Spleen (tissue), 7 donors: ENCODE results near the gene GGCX.

Experiments
- CTCF ChIP-seq, 11 experiments: fragments of 200-600 bp in 7 of 11; fragments of 450-650 bp in 4 of 11; sonication (generic) in 4 of 11; IDR thresholded peaks in 8 of 11; conservative IDR thresholded peaks in 3 of 11; 1 replicate in 7 of 11; 2 replicates in 4 of 11; pipeline versions ENCODE4 v1.4.0 to v1.8.0; 2016 to 2021; ENCODE audit warnings: antibody characterized with exemption in 11 of 11, inconsistent platforms in 4 of 11, mild to moderate bottlenecking in 1 of 11
- POLR2A ChIP-seq, 3 donors: fragments of 450-650 bp; IDR thresholded peaks; one replicate each; pipeline ENCODE4 v1.5.1; 2017; ENCODE audit warnings: antibody characterized with exemption in 3 of 3, mild to moderate bottlenecking in 1 of 3
- donor health status: DM: no; HTN: no; CAD: no; lungs with moderate emphysema.
- donor health status: DM: no; HTN: no; CAD: no.
- donor health status: DM: no; HTN: no; CAD: no.

GRCh38 chr2:85503168-85503850, 58.0 kb downstream of the GGCX start:
- TF ChIP-seq POLR2A (IDR thresholded peaks at IDR 0.05) (no peak), CTCF (IDR thresholded peaks at IDR 0.05 in 8 of 11, conservative IDR thresholded peaks at IDR 0.05 in 3 of 11) (no peak)
